ENCODE results near the gene CHMP2A. TPM values are rescaled to one million over a fixed set of nuclear protein-coding genes. Genes with fewer than 3 reads are reported as not detected.

CHMP2A gene
- polyA plus RNA-seq, 2 of the 4 experiments (the other 2 are of a cell fraction): 198 to 280 TPM

- POLR2A ChIA-PET: interaction anchor here (0.7 to 2.9 kb wide), 15 partner anchors 9 to 376 kb away, joined by 3 to 37 read pairs (median 6); partner anchors contain the start of genes MZF1, TRIM28, ZBTB45 and ZNF274
- peak overlapping the region; percentile 94 for H3K4me2 ChIP-seq
- peak overlapping the region; percentile 95 to 99 for H3K27ac ChIP-seq
- H3K9me3 ChIP-seq: no peaks in the 10 kb centered on the region
- DNase-seq (ENCODE audit: low read depth in 1 of 2, low spot score in 1 of 2) (peak; percentile 93 to 100), FAIRE-seq (peak; percentile 94), ATAC-seq (peak; percentile 45 to 76)
- peaks cover 37% of the 10 kb centered on the region for H3K4me1 ChIP-seq
- CTCF ChIA-PET: interaction anchor here (0.7 to 4.0 kb wide), 5 partner anchors 11 to 44 kb away, joined by 3 to 28 read pairs (median 3); partner anchors contain the start of gene ZBTB45
- H3K4me3 ChIP-seq: peak overlapping the region; percentile 78
- WGBS (ENCODE audit: missing lambda C conversion rate): 0% methylated on average over 22 of the region's 76 CpGs
- TF ChIP-seq JUN (IDR thresholded peaks at IDR 0.05) (peak in 1 of 2 experiments; percentile 92; a peak in 4 of 5 replicates), PHF8 (IDR thresholded peaks at IDR 0.05; ENCODE audit: borderline replicate concordance, low read depth) (no peak), MAFK (IDR thresholded peaks at IDR 0.05; ENCODE audit: partially characterized antibody) (peak; percentile 5), E2F6 (IDR thresholded peaks at IDR 0.05; ENCODE audit: borderline replicate concordance, low read depth) (peak; percentile 94), MYC (IDR thresholded peaks at IDR 0.05; ENCODE audit: borderline replicate concordance, low read length) (no peak), POLR2A (IDR thresholded peaks at IDR 0.05; ENCODE audit: low read length) (peak; percentile 68), RAD21 (conservative IDR thresholded peaks at IDR 0.05 in 1 of 2, IDR thresholded peaks at IDR 0.05 in 1 of 2) (no peak), CHD2 (IDR thresholded peaks at IDR 0.05; ENCODE audit: low read length, partially characterized antibody) (peak; percentile 5), TFCP2L1 (CRISPR knock-in tag; IDR thresholded peaks at IDR 0.05) (0 out of 2 replicates have a peak, but pooled peaks have one; percentile 28), ZC3H11A (IDR thresholded peaks at IDR 0.05) (no peak), SMC3 (IDR thresholded peaks at IDR 0.05) (no peak), MAZ (IDR thresholded peaks at IDR 0.05; ENCODE audit: borderline replicate concordance, low read depth, low read length) (0 out of 2 replicates have a peak, but pooled peaks have one; percentile 53), MAX (IDR thresholded peaks at IDR 0.05) (peak; percentile 53)
Measured at GRCh38 chr19:58558623-58559274, 3.8 kb upstream of the CHMP2A start.

GRCh38 chr19:58558066-58558622 lies 3.2 kb upstream of the CHMP2A start, which contains the start of gene UBE2M:
UBE2M (minus strand) TSS chr19:58558611; CDS start chr19:58558381, 230 bp downstream.
- peaks cover 42% of the 10 kb centered on the region for H3K4me1 ChIP-seq
- TF ChIP-seq BCL3 (IDR thresholded peaks at IDR 0.05) (peak; percentile 20; the same call in 1 of the 3 replicates), RARB (CRISPR knock-in tag; IDR thresholded peaks at IDR 0.05) (no peak)

GRCh38 chr19:58557221-58558065 lies 2.5 kb upstream of the CHMP2A start:
- ChIA-PET POLR2A (interaction anchor here (0.6 to 2.9 kb wide), 4 partner anchors 13 to 44 kb away, joined by 3 to 37 read pairs (median 6); partner anchors contain the start of gene TRIM28), CTCF (interaction anchor here (1.0 to 1.5 kb wide), 2 partner anchors 38 kb away, joined by 3 to 18 read pairs; partner anchors contain the start of gene ZBTB45)

More at GRCh38 chr19:58558066-58558622, 3.2 kb upstream of the CHMP2A start, which contains the start of gene UBE2M:
- H3K27ac ChIP-seq: peak within 1 kb of the TSS; percentile 95 to 99
- POLR2A ChIA-PET: interaction anchor here (0.8 to 2.9 kb wide), 4 partner anchors 14 to 44 kb away, joined by 3 to 37 read pairs (median 20); partner anchors contain the start of genes TRIM28 and ZBTB45
- CTCF ChIA-PET: interaction anchor here (1.0 kb wide), 1 partner anchor 38 kb away, joined by 3 read pairs; the partner anchor contains the start of gene ZBTB45
- H3K9me3 ChIP-seq: no peaks in the 10 kb centered on the region
- peak within 1 kb of the TSS; percentile 94 for H3K4me2 ChIP-seq
- ATAC-seq (no peak), FAIRE-seq (no peak), DNase-seq (ENCODE audit: low read depth in 1 of 2, low spot score in 1 of 2) (peak in 1 of 2 experiments; percentile 42)
- 0% methylated on average over 13 of the region's 62 CpGs for WGBS (ENCODE audit: missing lambda C conversion rate)
- H3K4me3 ChIP-seq: peak within 1 kb of the TSS; percentile 78

More at GRCh38 chr19:58557221-58558065, 2.5 kb upstream of the CHMP2A start:
- Histone ChIP-seq H3K27ac (peak overlapping the region; percentile 95 to 99), H3K4me2 (peak overlapping the region; percentile 94), H3K9me3 (no peaks in the 10 kb centered on the region), H3K4me3 (peak overlapping the region; percentile 78), H3K4me1 (peaks cover 42% of the 10 kb centered on the region)
- no peak for TF ChIP-seq HOXB5 (CRISPR knock-in tag; IDR thresholded peaks at IDR 0.05)
- TF ChIP-seq MAZ (IDR thresholded peaks at IDR 0.05; ENCODE audit: borderline replicate concordance, low read depth, low read length): no peak
- FAIRE-seq (no peak), DNase-seq (ENCODE audit: low read depth in 1 of 2, low spot score in 1 of 2) (no peak), ATAC-seq (no peak)
- WGBS (ENCODE audit: missing lambda C conversion rate): 30% methylated on average over 11 of the region's 12 CpGs

Data from A549 (cell line).